HepG2 (cell line): ENCODE data around the gene PHKG2. TPM values are rescaled to one million over a fixed set of nuclear protein-coding genes. Genes with fewer than 3 reads are reported as not detected.

ENCODE experiments used
- ADNP ChIP-seq: sonication (generic); formaldehyde crosslinking; IDR thresholded peaks from 2 replicates; pipeline ENCODE4 v1.4.0; 2020; ENCODE audit warnings: missing genetic modification reagents
- ARID2 ChIP-seq: sonication (generic); formaldehyde crosslinking; IDR thresholded peaks from 2 replicates; pipeline ENCODE4 v1.8.1; 2022; ENCODE audit warnings: mild to moderate bottlenecking, missing genetic modification reagents, borderline replicate concordance
- BRCA1 ChIP-seq: sonication (generic); formaldehyde crosslinking; IDR thresholded peaks from 2 replicates; pipeline ENCODE4 v1.4.0; 2020; ENCODE audit warnings: missing genetic modification reagents
- CENPT ChIP-seq: sonication (generic); formaldehyde crosslinking; IDR thresholded peaks from 2 replicates; pipeline ENCODE4 v1.8.0; 2022; ENCODE audit warnings: low read depth, mild to moderate bottlenecking, moderate library complexity, missing genetic modification reagents
- DBP ChIP-seq: sonication (generic); formaldehyde crosslinking; IDR thresholded peaks from 2 replicates; pipeline ENCODE4 v1.4.0; 2020; ENCODE audit warnings: missing genetic modification reagents; ENCODE audit errors: not compliant biosample characterization
- HOXA3 ChIP-seq: sonication (generic); formaldehyde crosslinking; IDR thresholded peaks from 2 replicates; pipeline ENCODE4 v1.5.0; 2020; ENCODE audit warnings: missing genetic modification reagents
- KLF6 ChIP-seq: IDR thresholded peaks from 2 replicates; pipeline ENCODE4 v1.8.0; 2016; ENCODE audit warnings: missing biosample characterization, missing genetic modification reagents
- LCORL ChIP-seq, 2 experiments: fragments of 450-650 bp in 1 of 2; sonication (generic) in 1 of 2; formaldehyde crosslinking in 1 of 2; IDR thresholded peaks; 2 replicates each; pipeline versions ENCODE4 v1.5.0 to v1.6.1; 2017 to 2020; ENCODE audit warnings: antibody characterized with exemption in 1 of 2, missing genetic modification reagents in 1 of 2
- NR3C1 ChIP-seq: sonication (generic); formaldehyde crosslinking; IDR thresholded peaks from 2 replicates; pipeline ENCODE4 v1.4.0; 2020; ENCODE audit warnings: missing genetic modification reagents
- SALL2 ChIP-seq: sonication (generic); formaldehyde crosslinking; IDR thresholded peaks from 2 replicates; pipeline ENCODE4 v1.8.1; 2023; ENCODE audit warnings: mild to moderate bottlenecking, missing genetic modification reagents, inconsistent platforms
- TCF7 ChIP-seq: sonication (generic); IDR thresholded peaks from 2 replicates; pipeline ENCODE4 v1.6.1; 2016; ENCODE audit warnings: antibody characterized with exemption, low read depth
- TOPORS ChIP-seq: sonication (generic); formaldehyde crosslinking; IDR thresholded peaks from 2 replicates; pipeline ENCODE4 v1.8.0; 2023; ENCODE audit warnings: mild to moderate bottlenecking, missing genetic modification reagents
- U2AF2 ChIP-seq: fragments of 200-400 bp; formaldehyde crosslinking; IDR thresholded peaks from 2 replicates; pipeline ENCODE4 v1.6.1; 2017; ENCODE audit warnings: low read depth, mild to moderate bottlenecking, low read length
- ZNF569 ChIP-seq: sonication (generic); formaldehyde crosslinking; IDR thresholded peaks from 2 replicates; pipeline ENCODE4 v1.5.0; 2020; ENCODE audit warnings: mild to moderate bottlenecking, missing genetic modification reagents, moderate library complexity, borderline replicate concordance
- ZSCAN30 ChIP-seq: sonication (generic); formaldehyde crosslinking; IDR thresholded peaks from 2 replicates; pipeline ENCODE4 v1.5.0; 2020; ENCODE audit warnings: mild to moderate bottlenecking, missing genetic modification reagents
- polyA plus RNA-seq, 8 experiments: library from polyadenylated mRNA; depleted of rRNA in 3 of 8; stranded (reverse) in 7 of 8; unstranded in 1 of 8; fragments of >200 nt; fragmentation: Illumina TruSeq in 4 of 8; extraction: Trizol in 4 of 8; gene quantifications; 2 replicates each; pipeline versions ENCODE4 v1.2.1 to v1.2.3, GENCODE V29; 2011 to 2016; ENCODE audit warnings: low read depth in 4 of 8, missing spikeins in 1 of 8, mixed read lengths in 1 of 8; ENCODE audit not compliant: insufficient read depth in 1 of 8
- total RNA-seq, 5 experiments: library from RNA; depleted of rRNA; stranded (reverse); fragments of >200 nt; fragmentation: Illumina TruSeq; extraction: Trizol; gene quantifications; 2 replicates each; pipeline ENCODE4 v1.2.3, GENCODE V29; 2016; ENCODE audit warnings: low read depth in 1 of 5
- TF ChIP-seq, protein P1 (sequence below): sonication (generic); formaldehyde crosslinking; IDR thresholded peaks from 2 replicates; pipeline ENCODE4 v1.4.0; 2020; ENCODE audit warnings: missing genetic modification reagents, borderline replicate concordance
- TF ChIP-seq, protein P2 (sequence below): sonication (generic); formaldehyde crosslinking; IDR thresholded peaks from 2 replicates; pipeline ENCODE4 v1.4.0; 2020; ENCODE audit warnings: missing genetic modification reagents
- TF ChIP-seq, protein P3 (sequence below): sonication (generic); formaldehyde crosslinking; conservative IDR thresholded peaks from 2 replicates; pipeline ENCODE4 v1.8.1; 2023; ENCODE audit warnings: missing genetic modification reagents
- TF ChIP-seq, protein P4 (sequence below): sonication (generic); formaldehyde crosslinking; IDR thresholded peaks from 2 replicates; pipeline ENCODE4 v1.4.0; 2020; ENCODE audit warnings: low read depth, missing genetic modification reagents

PHKG2 gene
- total and polyA plus RNA-seq, 2 of the 13 experiments (the other 11 are each of a cell fraction or from before 2014, with no cell fraction given) = 37.4 to 42.1 TPM

DNA sequence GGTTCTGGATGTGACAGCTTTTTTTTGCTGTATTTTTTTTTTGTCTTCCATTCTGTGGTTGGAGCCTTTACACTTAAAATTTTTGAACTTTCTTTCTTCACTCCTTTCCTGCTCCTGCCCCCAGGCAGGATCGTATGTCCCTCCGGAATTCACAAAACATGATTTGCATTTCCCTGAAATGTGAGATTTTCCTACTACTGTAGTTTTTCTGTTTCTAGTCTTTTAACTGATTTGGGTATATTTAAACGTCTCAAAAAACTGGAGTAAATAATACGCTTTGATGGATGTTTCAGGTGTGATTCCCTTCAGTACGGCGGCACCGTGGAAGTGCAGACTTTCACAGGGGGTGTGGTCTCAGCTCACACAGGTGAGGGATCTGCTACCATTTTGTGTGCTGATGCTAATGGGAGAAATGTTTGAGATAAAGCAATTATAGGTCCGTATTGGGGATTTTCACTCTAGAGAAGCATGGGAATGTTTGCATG, 48.6 kb upstream of the PHKG2 start (continued):
- TF ChIP-seq, protein P1, sequence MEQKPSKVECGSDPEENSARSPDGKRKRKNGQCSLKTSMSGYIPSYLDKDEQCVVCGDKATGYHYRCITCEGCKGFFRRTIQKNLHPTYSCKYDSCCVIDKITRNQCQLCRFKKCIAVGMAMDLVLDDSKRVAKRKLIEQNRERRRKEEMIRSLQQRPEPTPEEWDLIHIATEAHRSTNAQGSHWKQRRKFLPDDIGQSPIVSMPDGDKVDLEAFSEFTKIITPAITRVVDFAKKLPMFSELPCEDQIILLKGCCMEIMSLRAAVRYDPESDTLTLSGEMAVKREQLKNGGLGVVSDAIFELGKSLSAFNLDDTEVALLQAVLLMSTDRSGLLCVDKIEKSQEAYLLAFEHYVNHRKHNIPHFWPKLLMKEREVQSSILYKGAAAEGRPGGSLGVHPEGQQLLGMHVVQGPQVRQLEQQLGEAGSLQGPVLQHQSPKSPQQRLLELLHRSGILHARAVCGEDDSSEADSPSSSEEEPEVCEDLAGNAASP = no peak
- TF ChIP-seq ZNF569 (CRISPR knock-in tag) (no peak), NR3C1 (CRISPR knock-in tag) (no peak), U2AF2 (no peak), ARID2 (CRISPR knock-in tag) (peak; percentile 57; the same call in 1 of the 2 replicates), TCF7 (no peak), DBP (CRISPR knock-in tag) (peak; percentile 40), HOXA3 (CRISPR knock-in tag) (no peak), SALL2 (CRISPR knock-in tag) (0 out of 2 replicates have a peak, but pooled peaks have one; percentile 17), CENPT (no peak), TOPORS (CRISPR knock-in tag) (peak; percentile 10; the same call in 1 of the 2 replicates), KLF6 (CRISPR knock-in tag) (no peak), ZSCAN30 (CRISPR knock-in tag) (0 out of 2 replicates have a peak, but pooled peaks have one; percentile 77), ADNP (CRISPR knock-in tag) (no peak), LCORL (IDR thresholded peaks at IDR 0.05) (no peak), LCORL (CRISPR knock-in tag; IDR thresholded peaks at IDR 0.05) (no peak), BRCA1 (CRISPR knock-in tag) (0 out of 2 replicates have a peak, but pooled peaks have one; percentile 2)
- TF ChIP-seq, protein P2, sequence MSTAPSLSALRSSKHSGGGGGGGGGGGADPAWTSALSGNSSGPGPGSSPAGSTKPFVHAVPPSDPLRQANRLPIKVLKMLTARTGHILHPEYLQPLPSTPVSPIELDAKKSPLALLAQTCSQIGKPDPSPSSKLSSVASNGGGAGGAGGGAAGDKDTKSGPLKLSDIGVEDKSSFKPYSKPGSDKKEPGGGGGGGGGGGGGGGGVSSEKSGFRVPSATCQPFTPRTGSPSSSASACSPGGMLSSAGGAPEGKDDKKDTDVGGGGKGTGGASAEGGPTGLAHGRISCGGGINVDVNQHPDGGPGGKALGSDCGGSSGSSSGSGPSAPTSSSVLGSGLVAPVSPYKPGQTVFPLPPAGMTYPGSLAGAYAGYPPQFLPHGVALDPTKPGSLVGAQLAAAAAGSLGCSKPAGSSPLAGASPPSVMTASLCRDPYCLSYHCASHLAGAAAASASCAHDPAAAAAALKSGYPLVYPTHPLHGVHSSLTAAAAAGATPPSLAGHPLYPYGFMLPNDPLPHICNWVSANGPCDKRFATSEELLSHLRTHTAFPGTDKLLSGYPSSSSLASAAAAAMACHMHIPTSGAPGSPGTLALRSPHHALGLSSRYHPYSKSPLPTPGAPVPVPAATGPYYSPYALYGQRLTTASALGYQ (CRISPR knock-in tag) = peak; percentile 48; the same call in 1 of the 2 replicates
- TF ChIP-seq, protein P3, sequence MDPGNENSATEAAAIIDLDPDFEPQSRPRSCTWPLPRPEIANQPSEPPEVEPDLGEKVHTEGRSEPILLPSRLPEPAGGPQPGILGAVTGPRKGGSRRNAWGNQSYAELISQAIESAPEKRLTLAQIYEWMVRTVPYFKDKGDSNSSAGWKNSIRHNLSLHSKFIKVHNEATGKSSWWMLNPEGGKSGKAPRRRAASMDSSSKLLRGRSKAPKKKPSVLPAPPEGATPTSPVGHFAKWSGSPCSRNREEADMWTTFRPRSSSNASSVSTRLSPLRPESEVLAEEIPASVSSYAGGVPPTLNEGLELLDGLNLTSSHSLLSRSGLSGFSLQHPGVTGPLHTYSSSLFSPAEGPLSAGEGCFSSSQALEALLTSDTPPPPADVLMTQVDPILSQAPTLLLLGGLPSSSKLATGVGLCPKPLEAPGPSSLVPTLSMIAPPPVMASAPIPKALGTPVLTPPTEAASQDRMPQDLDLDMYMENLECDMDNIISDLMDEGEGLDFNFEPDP = no peak
- TF ChIP-seq, protein P4, sequence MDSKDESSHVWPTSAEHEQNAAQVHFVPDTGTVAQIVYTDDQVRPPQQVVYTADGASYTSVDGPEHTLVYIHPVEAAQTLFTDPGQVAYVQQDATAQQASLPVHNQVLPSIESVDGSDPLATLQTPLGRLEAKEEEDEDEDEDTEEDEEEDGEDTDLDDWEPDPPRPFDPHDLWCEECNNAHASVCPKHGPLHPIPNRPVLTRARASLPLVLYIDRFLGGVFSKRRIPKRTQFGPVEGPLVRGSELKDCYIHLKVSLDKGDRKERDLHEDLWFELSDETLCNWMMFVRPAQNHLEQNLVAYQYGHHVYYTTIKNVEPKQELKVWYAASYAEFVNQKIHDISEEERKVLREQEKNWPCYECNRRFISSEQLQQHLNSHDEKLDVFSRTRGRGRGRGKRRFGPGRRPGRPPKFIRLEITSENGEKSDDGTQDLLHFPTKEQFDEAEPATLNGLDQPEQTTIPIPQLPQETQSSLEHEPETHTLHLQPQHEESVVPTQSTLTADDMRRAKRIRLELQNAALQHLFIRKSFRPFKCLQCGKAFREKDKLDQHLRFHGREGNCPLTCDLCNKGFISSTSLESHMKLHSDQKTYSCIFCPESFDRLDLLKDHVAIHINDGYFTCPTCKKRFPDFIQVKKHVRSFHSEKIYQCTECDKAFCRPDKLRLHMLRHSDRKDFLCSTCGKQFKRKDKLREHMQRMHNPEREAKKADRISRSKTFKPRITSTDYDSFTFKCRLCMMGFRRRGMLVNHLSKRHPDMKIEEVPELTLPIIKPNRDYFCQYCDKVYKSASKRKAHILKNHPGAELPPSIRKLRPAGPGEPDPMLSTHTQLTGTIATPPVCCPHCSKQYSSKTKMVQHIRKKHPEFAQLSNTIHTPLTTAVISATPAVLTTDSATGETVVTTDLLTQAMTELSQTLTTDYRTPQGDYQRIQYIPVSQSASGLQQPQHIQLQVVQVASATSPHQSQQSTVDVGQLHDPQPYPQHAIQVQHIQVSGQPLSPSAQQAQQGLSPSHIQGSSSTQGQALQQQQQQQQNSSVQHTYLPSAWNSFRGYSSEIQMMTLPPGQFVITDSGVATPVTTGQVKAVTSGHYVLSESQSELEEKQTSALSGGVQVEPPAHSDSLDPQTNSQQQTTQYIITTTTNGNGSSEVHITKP (CRISPR knock-in tag) = no peak
- TF ChIP-seq, all 625 proteins: peak for 18
